GM23338 (cell line): ENCODE data around the gene NDUFA6. TPM values are rescaled to one million over a fixed set of nuclear protein-coding genes. Genes with fewer than 3 reads are reported as not detected.

ENCODE experiments used
- ATAC-seq: fragments of 200-7000 bp; cut with Tn5 transposase; 3 replicates; pipeline ENCODE4 v1.9.1; 2020
- DNase-seq: peaks from one replicate; pipeline ENCODE4 v3.0.0-alpha.2; 2015; ENCODE audit warnings: low spot score
- H2AFZ ChIP-seq: fragments of 200-600 bp; sonication (generic); 2 replicates; pipeline ENCODE4 v1.8.0; 2016; ENCODE audit warnings: antibody characterized with exemption, mild to moderate bottlenecking, moderate library complexity
- H3F3A ChIP-seq: fragments of 200-600 bp; sonication (generic); replicated peaks from 2 replicates; pipeline ENCODE4 v1.8.0; 2017; ENCODE audit warnings: antibody characterized with exemption, mixed run types, low read depth
- H3K27ac ChIP-seq: fragments of 200-600 bp; sonication (generic); 2 replicates; pipeline ENCODE4 v1.6.1; 2016; ENCODE audit warnings: low read depth
- H3K27me3 ChIP-seq: fragments of 200-600 bp; sonication (generic); 2 replicates; pipeline ENCODE4 v1.8.0; 2016; ENCODE audit warnings: mild to moderate bottlenecking, mixed run types, moderate library complexity; ENCODE audit not compliant: insufficient read depth
- H3K36me3 ChIP-seq: fragments of 200-600 bp; sonication (generic); 2 replicates; pipeline ENCODE4 v1.8.0; 2016; ENCODE audit warnings: mild to moderate bottlenecking; ENCODE audit not compliant: insufficient read depth
- H3K4me1 ChIP-seq: fragments of 200-600 bp; sonication (generic); 2 replicates; pipeline ENCODE4 v1.8.0; 2016; ENCODE audit warnings: mild to moderate bottlenecking, moderate library complexity; ENCODE audit not compliant: insufficient read depth
- H3K4me2 ChIP-seq: fragments of 200-600 bp; sonication (generic); 2 replicates; pipeline ENCODE4 v1.7.1; 2017; ENCODE audit warnings: mixed run types
- H3K4me3 ChIP-seq: fragments of 200-600 bp; sonication (generic); 2 replicates; pipeline ENCODE4 v1.6.1; 2016; ENCODE audit warnings: mixed run types
- H3K79me2 ChIP-seq: fragments of 200-600 bp; sonication (generic); replicated peaks from 2 replicates; pipeline ENCODE4 v1.8.0; 2017; ENCODE audit warnings: mild to moderate bottlenecking; ENCODE audit not compliant: insufficient read depth
- H3K9me2 ChIP-seq: fragments of 200-600 bp; sonication (generic); 2 replicates; pipeline ENCODE4 v1.8.0; 2017; ENCODE audit not compliant: insufficient read depth
- H4K20me1 ChIP-seq: fragments of 200-600 bp; sonication (generic); replicated peaks from 2 replicates; pipeline ENCODE4 v1.8.0; 2017; ENCODE audit warnings: mild to moderate bottlenecking; ENCODE audit not compliant: insufficient read depth
- H3K27ac Mint-ChIP-seq: 2 replicates; pipeline ENCODE4 v1.8.0; 2020; ENCODE audit warnings: inconsistent platforms, mild to moderate bottlenecking, moderate library complexity, mixed read lengths
- H3K27me3 Mint-ChIP-seq: 3 replicates; pipeline ENCODE4 v1.8.0; 2022; ENCODE audit warnings: low read depth, mild to moderate bottlenecking, moderate library complexity, mixed read lengths, inconsistent platforms; ENCODE audit not compliant: insufficient read depth, poor library complexity
- H3K36me3 Mint-ChIP-seq: 3 replicates; pipeline ENCODE4 v1.8.0; 2021; ENCODE audit warnings: low read depth, mild to moderate bottlenecking, inconsistent platforms, moderate library complexity, mixed read lengths
- H3K4me1 Mint-ChIP-seq: 3 replicates; pipeline ENCODE4 v1.8.0; 2020; ENCODE audit warnings: mild to moderate bottlenecking, inconsistent platforms, mixed read lengths
- H3K4me3 Mint-ChIP-seq: 3 replicates; pipeline ENCODE4 v1.8.0; 2021; ENCODE audit warnings: moderate library complexity, mild to moderate bottlenecking, inconsistent platforms, mixed read lengths
- H3K9me3 Mint-ChIP-seq: 3 replicates; pipeline ENCODE4 v1.8.0; 2020; ENCODE audit warnings: moderate library complexity, mild to moderate bottlenecking, inconsistent platforms, mixed read lengths
- CREB1 ChIP-seq: fragments of 250-450 bp; sonication (Bioruptor Pico); IDR thresholded peaks from 2 replicates; pipeline ENCODE4 v1.5.0; 2020; ENCODE audit warnings: low read depth, mild to moderate bottlenecking, moderate library complexity
- CTCF ChIP-seq, 2 experiments: fragments of 200-600 bp in 1 of 2; sonication (generic) in 1 of 2; conservative IDR thresholded peaks; 2 replicates each; pipeline versions ENCODE4 v1.5.1 to v1.6.1; 2016 to 2017; ENCODE audit warnings: antibody characterized with exemption in 2 of 2, low read depth in 2 of 2, mild to moderate bottlenecking in 2 of 2, moderate library complexity in 1 of 2
- EZH2 ChIP-seq: fragments of 200-600 bp; sonication (generic); IDR thresholded peaks from one replicate; pipeline ENCODE4 v1.8.0; 2017; ENCODE audit warnings: antibody characterized with exemption, mild to moderate bottlenecking, low read depth; ENCODE audit not compliant: unreplicated experiment
- EZH2phosphoT487 ChIP-seq: fragments of 200-600 bp; sonication (generic); IDR thresholded peaks from one replicate; pipeline ENCODE4 v1.8.1; 2018; ENCODE audit warnings: antibody characterized with exemption; ENCODE audit not compliant: unreplicated experiment
- JUNB ChIP-seq: IDR thresholded peaks from one replicate; pipeline ENCODE4 v1.6.1; 2016; ENCODE audit warnings: antibody characterized with exemption; ENCODE audit not compliant: unreplicated experiment
- NANOG ChIP-seq: IDR thresholded peaks from 2 replicates; pipeline ENCODE4 v1.6.1; 2016; ENCODE audit warnings: antibody characterized with exemption, borderline replicate concordance
- POLR2AphosphoS5 ChIP-seq: IDR thresholded peaks from 2 replicates; pipeline ENCODE4 v1.6.1; 2016; ENCODE audit warnings: antibody characterized with exemption, low read depth
- REST ChIP-seq: IDR thresholded peaks from one replicate; pipeline ENCODE4 v1.6.1; 2018; ENCODE audit warnings: antibody characterized with exemption; ENCODE audit not compliant: unreplicated experiment
- STAT1 ChIP-seq: IDR thresholded peaks from one replicate; pipeline ENCODE4 v1.6.1; 2016; ENCODE audit warnings: antibody characterized with exemption; ENCODE audit not compliant: unreplicated experiment
- ZNF114 ChIP-seq: fragments of 250-450 bp; sonication (Bioruptor Pico); IDR thresholded peaks from 2 replicates; pipeline ENCODE4 v1.5.0; 2020; ENCODE audit warnings: mild to moderate bottlenecking, moderate library complexity
- ZNF462 ChIP-seq: fragments of 250-450 bp; sonication (Bioruptor Pico); IDR thresholded peaks from 2 replicates; pipeline ENCODE4 v1.5.0; 2020; ENCODE audit warnings: mild to moderate bottlenecking, moderate library complexity
- polyA plus RNA-seq: library from polyadenylated mRNA; unstranded; fragments of >200 nt; fragmentation: Nextera tagmentation; extraction: Ambion mirVana; gene quantifications from 2 replicates; pipeline ENCODE4 v1.2.1, GENCODE V29; 2016
- total RNA-seq: library from RNA; depleted of rRNA; stranded (reverse); fragments of >200 nt; shearing (Covaris generic); gene quantifications from 2 replicates; pipeline ENCODE4 v1.2.3, GENCODE V29; 2014

Gene NDUFA6
- total and polyA plus RNA-seq, 2 experiments from 2014 or later = 69.8 to 433 TPM

GRCh38 chr22:42084874-42085273 lies 5.7 kb downstream of the NDUFA6 start (continued):
- TF ChIP-seq REST (no peak), EZH2 (no peak), NANOG (no peak)

- Mint-ChIP-seq H3K4me3 (no peak overlapping the region), H3K27ac (no peak overlapping the region)
- no peak for ATAC-seq
Observed at GRCh38 chr22:42083119-42083518, 7.5 kb downstream of the NDUFA6 start.

More at GRCh38 chr22:42083119-42083518, 7.5 kb downstream of the NDUFA6 start:
- no peaks in the 10 kb centered on the region for H3K9me3 Mint-ChIP-seq
- no peak for TF ChIP-seq CREB1 (CRISPR knock-in tag)
- TF ChIP-seq JUNB = no peak
- no peak for TF ChIP-seq ZNF114 (CRISPR knock-in tag)
- no peak for TF ChIP-seq CTCF (conservative IDR thresholded peaks at IDR 0.05; ENCODE audit: low read depth in 2 of 2)
- TF ChIP-seq EZH2phosphoT487 = no peak
- TF ChIP-seq STAT1 = no peak
- TF ChIP-seq POLR2AphosphoS5 = no peak
- TF ChIP-seq ZNF462 = no peak
- H3K27me3 Mint-ChIP-seq = peaks cover 13% of the 10 kb centered on the region
- DNase-seq = no peak
- Histone ChIP-seq H2AFZ (no peak overlapping the region), H3K79me2 (peaks cover 17% of the 10 kb centered on the region; the same call in 1 of the 2 replicates), H3K4me2 (no peak overlapping the region), H3K27ac (no peak overlapping the region), H3K27me3 (no peaks in the 10 kb centered on the region), H3K4me1 (no peaks in the 10 kb centered on the region; the same call in 1 of the 2 replicates), H4K20me1 (peaks cover 11% of the 10 kb centered on the region; the same call in 1 of the 2 replicates), H3K9me2 (no peaks in the 10 kb centered on the region), H3F3A (peaks cover 4% of the 10 kb centered on the region), H3K36me3 (peaks cover 20% of the 10 kb centered on the region), H3K4me3 (no peak overlapping the region)
- H3K4me1 Mint-ChIP-seq = peaks cover 16% of the 10 kb centered on the region; the same call in 2 of the 3 replicates
- H3K36me3 Mint-ChIP-seq = peaks cover 49% of the 10 kb centered on the region
